ENCODE results near the gene PXMP2. TPM values are rescaled to one million over a fixed set of nuclear protein-coding genes. Genes with fewer than 3 reads are reported as not detected.

PXMP2 gene
- total RNA-seq, 1 experiment from 2014 or later, result 86.7 TPM

Other genes with a start within 250 kb of the PXMP2 start
- gene FBRSL1, start 197.4 kb upstream of the PXMP2 start, total RNA-seq (2014; rRNA removed; shearing (Covaris generic)), result 15.6 and 15.7 TPM in 2 replicates
- not detected in 2 replicates for gene LRCOL1, start 77.0 kb upstream of the PXMP2 start, total RNA-seq (2014; rRNA removed; shearing (Covaris generic))
- gene P2RX2, start 68.8 kb upstream of the PXMP2 start, total RNA-seq (2014; rRNA removed; shearing (Covaris generic)), result not detected in 2 replicates
- 68.4 and 95.8 TPM in 2 replicates for gene POLE, start 245 bp upstream of the PXMP2 start, total RNA-seq (2014; rRNA removed; shearing (Covaris generic))
- 41.9 and 45.4 TPM in 2 replicates for gene PGAM5, start 23.3 kb downstream of the PXMP2 start, total RNA-seq (2014; rRNA removed; shearing (Covaris generic))
- 58.8 and 59.1 TPM in 2 replicates for gene ANKLE2, start 74.2 kb downstream of the PXMP2 start, total RNA-seq (2014; rRNA removed; shearing (Covaris generic))
- gene GOLGA3, start 141.3 kb downstream of the PXMP2 start, total RNA-seq (2014; rRNA removed; shearing (Covaris generic)), result 36.0 and 40.3 TPM in 2 replicates
- gene CHFR, start 200.0 kb downstream of the PXMP2 start, total RNA-seq (2014; rRNA removed; shearing (Covaris generic)), result 8.2 and 8.5 TPM in 2 replicates

All from SJCRH30 (cell line).